H1 (cell line): Measurements from ENCODE around the gene CREG2. TPM values are rescaled to one million over a fixed set of nuclear protein-coding genes. Genes with fewer than 3 reads are reported as not detected.

ENCODE experiments used
- CBX5 ChIP-seq: fragments of 300-800, 300-1000 bp; sonication (generic); IDR thresholded peaks from 2 replicates; pipeline ENCODE4 v1.7.1; 2016; ENCODE audit warnings: antibody characterized with exemption, low read length, low read depth
- CHD7 ChIP-seq: fragments of 300-600 bp; sonication (generic); IDR thresholded peaks from 2 replicates; pipeline ENCODE4 v1.7.1; 2012; ENCODE audit warnings: low read length, moderate library complexity, mild to moderate bottlenecking, inconsistent platforms; ENCODE audit not compliant: insufficient replicate concordance
- EP300 ChIP-seq, 2 experiments: IDR thresholded peaks; 1 replicate in 1 of 2; 2 replicates in 1 of 2; pipeline ENCODE4 v1.6.1; 2011 to 2012; ENCODE audit warnings: low read depth in 2 of 2, low read length in 2 of 2, mild to moderate bottlenecking in 2 of 2, borderline replicate concordance in 1 of 2, inconsistent platforms in 1 of 2, moderate library complexity in 1 of 2
- FOSL1 ChIP-seq: IDR thresholded peaks from 2 replicates; pipeline ENCODE4 v1.6.1; 2011; ENCODE audit warnings: mild to moderate bottlenecking, low read depth, low read length, moderate library complexity; ENCODE audit not compliant: insufficient read depth
- GTF2F1 ChIP-seq: IDR thresholded peaks from 2 replicates; pipeline ENCODE4 v1.6.1; 2012; ENCODE audit warnings: low read depth, low read length, improper control_type of control experiment, borderline replicate concordance
- SIRT6 ChIP-seq: IDR thresholded peaks from one replicate; pipeline ENCODE4 v1.7.1; 2012; ENCODE audit warnings: low read length, inconsistent platforms
- SP1 ChIP-seq: IDR thresholded peaks from 2 replicates; pipeline ENCODE4 v1.6.1; 2011; ENCODE audit warnings: low read depth, low read length
- TBP ChIP-seq: IDR thresholded peaks from 2 replicates; pipeline ENCODE4 v1.6.1; 2011; ENCODE audit warnings: low read depth, low read length, improper control_type of control experiment
- polyA plus RNA-seq, 7 experiments: library from polyadenylated mRNA; depleted of rRNA in 3 of 7; stranded (reverse) in 5 of 7; unstranded in 2 of 7; fragments of >200 nt in 5 of 7; fragments of 200-250 nt in 2 of 7; gene quantifications; 1 replicate in 5 of 7; 2 replicates in 1 of 7; 4 replicates in 1 of 7; pipeline versions ENCODE4 v1.2.1 to v1.2.3, GENCODE V29; 2011 to 2013; ENCODE audit warnings: missing spikeins in 2 of 7, mixed read lengths in 2 of 7
- total RNA-seq: library from RNA; stranded (reverse); fragmentation: NEBNext Ultra II Directional; extraction: Animal tissue kit (Norgen Biotek cat#: 25700); gene quantifications from 2 replicates; pipeline ENCODE4 v1.2.1, GENCODE V29; 2021

Gene CREG2
- total and polyA plus RNA-seq, 2 of the 8 experiments (the other 6 are each of a cell fraction or from before 2014, with no cell fraction given), result 2.0 to 2.2 TPM

- TF ChIP-seq TBP (no peak), EP300 (IDR thresholded peaks at IDR 0.05; ENCODE audit: borderline replicate concordance in 1 of 2, low read depth in 2 of 2, low read length in 2 of 2) (no peak), GTF2F1 (no peak), SP1 (no peak), CHD7 (no peak), SIRT6 (no peak), CBX5 (no peak), FOSL1 (no peak)
Observed at GRCh38 chr2:101400506-101401325, 13.4 kb upstream of the CREG2 start (continued).
